Fibroblast of peridontal ligament (primary cell): ENCODE results near the gene LRP3.
A peak's percentile ranks its signal among the peaks of the same experiment; 100 is the strongest.

Experiments used
- DNase-seq: peaks from one replicate; pipeline ENCODE4 v3.0.0-alpha.2; 2010; ENCODE audit errors: extremely low read depth

Gene LRP3

DNA sequence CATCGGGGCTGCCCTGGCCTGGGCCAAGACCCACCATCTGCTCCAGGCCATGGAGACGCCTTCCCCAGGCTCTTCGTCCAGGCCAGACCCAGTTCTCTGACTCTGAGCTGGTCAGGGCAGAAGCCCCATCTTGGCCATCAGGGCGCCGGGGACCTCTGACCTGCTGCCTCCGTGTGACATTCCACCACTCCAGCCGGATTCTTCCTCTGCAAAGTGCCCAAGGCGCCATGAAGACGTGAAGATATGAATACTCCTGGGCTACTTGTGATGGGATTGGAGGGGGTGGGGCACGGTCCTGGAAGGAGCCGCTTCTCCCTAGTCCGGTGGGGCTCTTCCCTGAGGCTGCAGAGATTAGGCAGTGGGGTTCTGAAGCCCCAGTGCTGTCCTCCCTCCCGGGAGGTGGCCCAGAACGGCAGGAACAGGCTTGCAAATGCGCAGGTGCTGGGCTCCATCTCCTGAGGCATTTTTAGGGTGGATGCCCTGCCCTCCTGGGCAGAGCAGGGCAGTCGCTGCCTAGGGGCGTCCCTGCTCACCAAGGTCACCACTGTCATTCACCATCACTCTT is 57.5 kb downstream of the LRP3 start:
- no peak for DNase-seq

DNA sequence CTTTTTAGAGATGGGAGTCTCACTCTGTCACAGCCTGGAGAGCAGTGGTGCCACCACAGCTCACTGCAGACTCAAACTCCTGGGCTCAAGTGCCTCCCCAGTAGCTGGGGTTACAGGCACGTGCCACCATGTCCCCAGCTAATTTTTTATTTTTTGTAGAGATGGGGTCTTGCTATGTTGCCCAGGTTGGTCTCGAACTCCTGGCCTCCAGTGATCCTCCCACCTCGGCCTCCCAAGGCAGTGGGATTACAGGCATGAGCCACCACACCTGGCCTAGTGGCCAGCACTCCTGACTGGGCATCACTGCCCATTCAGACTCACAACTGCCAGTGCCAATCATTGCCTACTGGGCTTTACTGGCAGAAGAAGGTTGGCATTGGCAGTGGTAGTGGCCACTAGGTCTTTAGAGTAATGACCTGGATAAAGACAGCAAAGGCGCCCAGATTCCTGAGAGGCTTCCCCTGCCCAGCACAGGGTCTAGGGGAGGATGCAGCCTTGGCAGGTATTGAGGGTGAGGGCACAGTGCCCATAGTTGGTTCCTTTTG is 58.4 kb downstream of the LRP3 start:
- no peak for DNase-seq

DNA sequence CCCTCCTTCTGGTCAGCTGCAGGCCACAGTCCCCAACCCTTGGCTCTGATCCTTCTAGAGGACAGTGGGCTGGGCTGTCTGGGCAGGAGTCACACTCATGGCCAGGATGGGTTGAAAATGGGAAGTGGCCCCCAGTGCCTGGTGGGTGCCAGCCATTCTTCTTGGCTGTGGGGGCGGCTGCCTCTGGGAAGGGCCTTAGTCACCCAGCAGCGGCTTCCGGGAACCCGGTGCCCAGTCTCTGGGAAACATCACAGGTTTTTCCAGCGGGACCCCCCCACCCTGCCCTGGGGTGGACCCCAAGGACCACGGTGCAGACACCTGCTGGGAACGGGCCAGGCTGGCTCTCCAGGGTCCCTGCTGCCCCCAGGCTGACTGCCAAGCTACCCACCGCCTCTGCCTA is 58.8 kb downstream of the LRP3 start:
- DNase-seq, result no peak

DNA sequence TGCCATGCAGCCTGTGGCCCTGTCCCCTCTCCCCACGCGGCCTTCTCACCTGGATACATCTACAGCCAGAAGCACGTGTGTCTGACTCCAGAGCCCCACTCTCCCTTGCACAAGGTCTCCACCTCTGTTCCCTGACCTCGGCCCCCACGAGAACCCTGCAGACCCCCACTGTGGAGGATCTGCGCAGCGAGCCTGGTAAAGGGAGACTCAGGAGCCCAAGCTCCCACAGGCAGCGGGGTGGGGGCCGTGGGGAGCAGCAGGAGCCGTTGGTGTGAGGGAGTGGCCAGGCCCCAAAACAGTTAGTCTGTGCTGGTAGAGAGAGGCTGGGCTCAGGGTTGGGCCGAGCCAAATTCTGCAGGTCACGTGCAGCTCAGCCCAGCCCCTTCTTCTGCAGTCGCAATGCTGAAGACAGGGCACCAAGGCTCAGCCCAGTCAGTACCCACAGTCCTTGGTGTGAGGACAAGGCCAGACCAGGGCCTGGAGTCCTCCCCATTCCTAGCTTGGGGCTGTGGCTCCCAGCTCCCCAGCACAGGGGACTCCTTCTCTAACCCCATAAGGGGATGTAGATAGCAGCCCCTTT is 60.2 kb downstream of the LRP3 start:
- no peak for DNase-seq

DNA sequence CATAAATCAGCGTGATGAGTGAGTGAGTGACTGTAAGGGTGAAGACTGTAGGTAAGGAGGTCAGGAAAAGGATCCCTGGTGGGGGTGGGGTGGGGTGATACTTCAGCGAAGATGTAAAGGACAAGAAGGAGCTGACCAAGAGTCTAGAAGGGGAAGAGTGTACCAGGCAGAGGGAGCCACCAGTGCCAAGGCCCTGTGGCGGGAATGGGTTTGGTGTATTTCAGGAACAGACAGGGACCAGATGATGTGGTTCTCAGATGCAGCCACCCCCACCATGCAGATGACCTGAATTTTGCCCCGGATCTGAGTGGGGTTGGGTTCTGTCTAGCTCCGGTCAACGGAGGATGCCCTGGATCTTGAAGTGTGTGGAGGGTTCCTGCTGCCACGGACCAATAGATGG is 61.7 kb downstream of the LRP3 start:
- no peak for DNase-seq

DNA sequence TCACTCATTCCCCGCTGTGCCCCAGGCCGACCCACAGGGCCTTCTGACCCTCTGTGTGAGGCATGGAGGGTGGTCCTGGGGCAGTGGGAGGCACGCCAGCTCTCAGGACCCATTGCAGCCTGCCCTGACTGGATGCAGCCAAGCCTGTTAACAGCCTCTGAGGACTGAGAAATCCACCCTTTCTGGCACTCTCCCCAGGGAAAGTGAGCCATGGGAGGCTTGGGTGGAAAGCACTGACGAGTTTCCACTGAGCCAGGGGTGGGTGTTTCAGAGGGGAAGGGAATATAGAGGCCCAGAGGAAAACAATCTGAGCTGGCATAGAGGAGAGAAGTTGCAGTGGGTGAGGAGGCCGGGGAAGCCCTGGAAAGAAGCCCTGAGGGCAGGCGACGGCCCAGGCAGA is 62.1 kb downstream of the LRP3 start:
- DNase-seq, result no peak

- DNase-seq, result peak; percentile 1
Measured at GRCh38 chr19:33257828-33258227, 63.7 kb downstream of the LRP3 start.
